Breast epithelium (tissue), 4 donors: ENCODE data around the gene ABHD4. TPM values are rescaled to one million over a fixed set of nuclear protein-coding genes. Genes with fewer than 3 reads are reported as not detected.
A peak's percentile ranks its signal among the peaks of the same experiment; 100 is the strongest.

Source experiments
- DNase-seq, 2 donors: peaks; one replicate each; pipeline ENCODE4 v3.0.0-alpha.2; 2019; ENCODE audit warnings: low spot score in 2 of 2
- H3K27ac ChIP-seq, 2 donors: fragments of 200-600 bp; sonication (generic) in 1 of 2; one replicate each; pipeline ENCODE4 v1.5.1; 2016 to 2019; ENCODE audit warnings: mild to moderate bottlenecking in 1 of 2
- H3K27me3 ChIP-seq, 2 donors: fragments of 200-600 bp; sonication (generic) in 1 of 2; one replicate each; pipeline versions ENCODE4 v1.5.1 to v1.6.0; 2017 to 2019; ENCODE audit warnings: control low read depth in 1 of 2, mild to moderate bottlenecking in 1 of 2
- H3K36me3 ChIP-seq: fragments of 200-600 bp; one replicate; pipeline ENCODE4 v1.5.1; 2019
- H3K4me1 ChIP-seq, 2 donors: fragments of 200-600 bp; sonication (generic); one replicate each; pipeline ENCODE4 v1.5.1; 2016 to 2019; ENCODE audit warnings: control low read depth in 1 of 2
- H3K4me3 ChIP-seq, 3 donors: fragments of 200-600 bp; sonication (generic); 1 replicate in 2 of 3; 2 replicates in 1 of 3; pipeline ENCODE4 v1.5.1; 2016 to 2019; ENCODE audit warnings: mild to moderate bottlenecking in 3 of 3, moderate library complexity in 2 of 3
- H3K9me3 ChIP-seq, 2 donors: fragments of 200-600 bp; sonication (generic) in 1 of 2; one replicate each; pipeline ENCODE4 v1.5.1; 2016 to 2019; ENCODE audit warnings: control low read depth in 1 of 2
- POLR2A ChIP-seq: fragments of 450-650 bp; IDR thresholded peaks from one replicate; pipeline ENCODE4 v1.6.1; 2016; ENCODE audit warnings: antibody characterized with exemption, mild to moderate bottlenecking, moderate library complexity
- POLR2AphosphoS5 ChIP-seq, 3 donors: sonication (generic); formaldehyde crosslinking; IDR thresholded peaks; one replicate each; pipeline ENCODE4 v1.6.1; 2017; ENCODE audit warnings: antibody characterized with exemption in 3 of 3
- intact Hi-C: fragments of 100-400 bp; cut with DNase I; formaldehyde crosslinking; loops from one replicate; pipeline ENCODE4 v1.15.1; 2023; ENCODE audit warnings: low total_unique reads
- total RNA-seq, 3 donors: library from RNA; depleted of rRNA; stranded (reverse); fragments of >200 nt; gene quantifications; one replicate each; pipeline ENCODE4 v1.1.0, GENCODE V29; 2016
- TF ChIP-seq, protein P1 (sequence below), 3 donors: fragments of 450-650 bp; IDR thresholded peaks; one replicate each; pipeline ENCODE4 v1.5.1; 2016 to 2017; ENCODE audit warnings: antibody characterized with exemption in 3 of 3, mild to moderate bottlenecking in 3 of 3, moderate library complexity in 3 of 3

The ABHD4 gene
- total RNA-seq, 3 donors from 2014 or later: 22.1 to 41.6 (median 25.2) TPM

DNA sequence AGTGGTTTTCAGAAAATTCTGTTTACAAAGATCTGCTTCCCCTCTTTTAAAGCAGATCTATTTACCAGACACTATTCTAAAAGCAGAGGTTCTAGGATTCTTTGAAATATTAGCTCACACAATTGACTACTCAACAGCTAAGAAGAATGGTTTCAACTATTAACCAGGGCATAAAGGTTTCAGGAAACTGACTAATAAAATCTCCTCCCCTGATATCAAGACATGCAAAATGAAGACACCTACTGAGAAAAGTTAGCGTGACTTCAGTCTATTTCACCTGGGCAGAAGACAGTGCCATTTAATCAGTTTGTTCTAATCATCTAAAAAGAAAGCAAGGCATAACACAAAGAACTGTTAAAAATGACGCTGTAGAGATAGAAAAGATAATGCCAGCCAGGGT, 31.3 kb upstream of the ABHD4 start:
- Histone ChIP-seq H3K9me3 (no peaks in the 10 kb centered on the region), H3K4me1 (no peaks in the 10 kb centered on the region), H3K4me3 (no peak overlapping the region), H3K27ac (no peak overlapping the region), H3K27me3 (no peaks in the 10 kb centered on the region), H3K36me3 (no peaks in the 10 kb centered on the region)
- no peak for DNase-seq
- intact Hi-C loops: no loop called here
- no peak for TF ChIP-seq POLR2AphosphoS5 (IDR thresholded peaks at IDR 0.05)
- no peak for TF ChIP-seq POLR2A
- TF ChIP-seq, protein P1, sequence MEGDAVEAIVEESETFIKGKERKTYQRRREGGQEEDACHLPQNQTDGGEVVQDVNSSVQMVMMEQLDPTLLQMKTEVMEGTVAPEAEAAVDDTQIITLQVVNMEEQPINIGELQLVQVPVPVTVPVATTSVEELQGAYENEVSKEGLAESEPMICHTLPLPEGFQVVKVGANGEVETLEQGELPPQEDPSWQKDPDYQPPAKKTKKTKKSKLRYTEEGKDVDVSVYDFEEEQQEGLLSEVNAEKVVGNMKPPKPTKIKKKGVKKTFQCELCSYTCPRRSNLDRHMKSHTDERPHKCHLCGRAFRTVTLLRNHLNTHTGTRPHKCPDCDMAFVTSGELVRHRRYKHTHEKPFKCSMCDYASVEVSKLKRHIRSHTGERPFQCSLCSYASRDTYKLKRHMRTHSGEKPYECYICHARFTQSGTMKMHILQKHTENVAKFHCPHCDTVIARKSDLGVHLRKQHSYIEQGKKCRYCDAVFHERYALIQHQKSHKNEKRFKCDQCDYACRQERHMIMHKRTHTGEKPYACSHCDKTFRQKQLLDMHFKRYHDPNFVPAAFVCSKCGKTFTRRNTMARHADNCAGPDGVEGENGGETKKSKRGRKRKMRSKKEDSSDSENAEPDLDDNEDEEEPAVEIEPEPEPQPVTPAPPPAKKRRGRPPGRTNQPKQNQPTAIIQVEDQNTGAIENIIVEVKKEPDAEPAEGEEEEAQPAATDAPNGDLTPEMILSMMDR (IDR thresholded peaks at IDR 0.05): no peak

DNA sequence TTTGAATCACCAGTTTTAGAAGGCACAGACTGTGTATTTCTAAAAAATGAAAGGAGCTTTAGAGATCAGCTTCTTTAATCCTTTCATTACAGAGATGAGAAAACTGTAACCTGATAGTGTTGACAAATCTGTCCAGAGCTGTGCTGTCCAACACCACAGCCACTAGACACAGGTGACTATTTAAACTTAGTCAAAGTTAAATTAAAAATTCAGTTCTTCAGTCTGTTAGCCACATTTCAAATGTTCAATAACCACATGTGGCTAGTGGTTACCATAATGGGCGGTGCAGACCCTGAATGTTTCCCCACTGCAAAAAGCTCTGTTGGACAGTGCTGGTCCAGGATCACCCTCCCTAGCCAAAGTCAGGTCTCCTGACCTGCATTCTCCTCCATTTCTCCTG, 30.7 kb upstream of the ABHD4 start:
- Histone ChIP-seq H3K36me3 (no peaks in the 10 kb centered on the region), H3K27ac (no peak overlapping the region), H3K4me3 (no peak overlapping the region), H3K4me1 (no peaks in the 10 kb centered on the region), H3K27me3 (no peaks in the 10 kb centered on the region), H3K9me3 (no peaks in the 10 kb centered on the region)
- intact Hi-C loops: no loop called here
- TF ChIP-seq POLR2AphosphoS5 (IDR thresholded peaks at IDR 0.05) (no peak), POLR2A (no peak)
- TF ChIP-seq, protein P1 (IDR thresholded peaks at IDR 0.05): no peak
- no peak for DNase-seq

DNA sequence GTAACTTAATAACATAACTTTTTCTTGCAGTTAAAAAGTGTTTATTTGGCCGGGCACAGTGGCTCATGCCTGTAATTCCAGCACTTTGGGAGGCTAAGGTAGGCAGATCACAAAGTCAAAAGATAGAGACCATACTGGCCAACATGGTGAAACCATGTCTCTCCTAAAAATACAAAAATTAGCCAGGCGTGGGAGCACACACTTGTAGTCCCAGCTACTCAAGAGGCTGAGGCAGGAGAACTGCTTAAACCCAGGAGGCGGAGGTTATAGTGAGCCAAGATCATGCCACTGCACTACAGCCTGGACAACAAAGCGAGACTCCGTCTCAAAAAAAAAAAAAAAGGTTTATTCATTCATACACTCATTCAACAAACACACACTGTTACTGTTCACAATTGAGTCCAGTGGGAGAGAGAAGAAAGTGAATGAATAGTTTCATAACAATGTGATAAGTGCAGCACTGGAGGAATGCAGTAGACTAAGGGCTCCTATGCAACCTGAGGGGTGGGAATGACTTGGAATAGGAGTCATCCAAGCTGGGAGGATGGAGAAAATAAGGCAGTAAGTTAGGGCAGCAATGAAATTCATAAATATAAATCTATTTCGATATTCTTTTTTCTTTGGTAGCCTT, 28.9 kb upstream of the ABHD4 start:
- Histone ChIP-seq H3K36me3 (no peaks in the 10 kb centered on the region), H3K27me3 (no peaks in the 10 kb centered on the region), H3K27ac (peak overlapping the region in 1 of 2 donors; percentile 70), H3K4me3 (no peak overlapping the region), H3K9me3 (no peaks in the 10 kb centered on the region), H3K4me1 (no peaks in the 10 kb centered on the region)
- TF ChIP-seq POLR2A (no peak), POLR2AphosphoS5 (IDR thresholded peaks at IDR 0.05) (no peak)
- TF ChIP-seq, protein P1 (IDR thresholded peaks at IDR 0.05): no peak
- intact Hi-C loops: no loop called here
- no peak for DNase-seq

DNA sequence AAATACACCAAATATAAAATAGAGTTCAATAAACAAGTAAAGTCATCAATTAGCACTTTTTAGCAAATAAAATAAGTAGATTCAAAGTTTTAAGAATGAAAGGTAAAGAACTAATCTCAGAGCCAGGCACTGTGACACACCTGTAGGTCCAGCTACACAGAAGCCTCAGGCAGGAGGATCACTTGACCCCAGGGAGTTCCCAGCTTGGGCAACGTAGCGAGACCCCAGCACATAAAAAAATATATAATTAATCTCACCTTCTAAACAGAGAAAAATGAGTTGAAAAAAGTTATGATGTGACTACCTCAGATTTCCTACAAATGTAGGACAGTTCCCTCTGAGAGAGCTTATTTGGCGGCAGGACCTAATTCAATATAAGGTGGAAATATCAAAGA, 28.4 kb upstream of the ABHD4 start:
- Histone ChIP-seq H3K27ac (peak overlapping the region in 1 of 2 donors; percentile 70), H3K4me3 (no peak overlapping the region), H3K36me3 (no peaks in the 10 kb centered on the region), H3K4me1 (no peaks in the 10 kb centered on the region), H3K27me3 (no peaks in the 10 kb centered on the region), H3K9me3 (no peaks in the 10 kb centered on the region)
- no peak for DNase-seq
- intact Hi-C loops: no loop called here
- TF ChIP-seq POLR2AphosphoS5 (IDR thresholded peaks at IDR 0.05): no peak
- TF ChIP-seq, protein P1 (IDR thresholded peaks at IDR 0.05): no peak
- no peak for TF ChIP-seq POLR2A

DNA sequence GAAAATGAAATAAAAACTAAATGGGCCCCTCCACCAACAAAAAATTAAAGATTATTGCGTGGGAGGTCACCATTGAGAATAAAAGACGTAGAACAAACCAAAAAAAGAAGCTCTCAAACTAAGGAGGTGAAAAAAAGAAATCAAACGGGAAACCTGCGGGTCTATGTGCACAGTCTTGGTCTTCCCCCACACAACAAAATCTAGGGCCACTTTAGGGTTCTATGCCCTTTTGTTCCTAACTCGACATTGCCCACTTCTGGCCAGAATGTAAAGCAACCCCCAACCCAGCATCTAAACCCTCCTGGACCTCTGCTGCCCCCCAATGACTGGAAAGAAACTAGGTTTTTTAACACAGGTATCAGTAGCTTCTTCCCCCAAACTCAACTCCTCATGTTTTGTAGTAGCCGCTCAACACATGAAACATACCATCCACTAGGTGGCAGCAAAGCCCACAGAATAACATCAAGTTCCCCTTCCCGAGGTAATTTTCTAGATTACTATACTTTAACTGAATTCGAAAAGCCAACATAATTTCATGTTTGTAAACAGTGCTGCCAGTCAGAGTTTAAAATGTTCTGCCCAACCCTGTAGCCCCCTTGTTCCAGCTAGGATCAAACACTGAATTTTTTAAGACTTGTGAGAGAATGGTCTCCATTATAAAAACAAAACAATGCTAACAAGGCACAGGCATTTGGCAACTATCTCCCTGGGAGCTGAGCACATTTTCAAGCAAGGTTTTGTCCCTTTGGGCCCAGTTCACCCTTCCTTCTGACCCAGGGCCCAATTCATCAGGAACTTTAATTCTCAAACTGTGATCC, 27.8 kb upstream of the ABHD4 start:
- no peaks in the 10 kb centered on the region for H3K27me3 ChIP-seq
- H3K9me3 ChIP-seq: no peaks in the 10 kb centered on the region
- intact Hi-C loops: no loop called here
- H3K36me3 ChIP-seq: no peaks in the 10 kb centered on the region
- H3K27ac ChIP-seq: peak overlapping the region; percentile 70
- H3K4me1 ChIP-seq: no peaks in the 10 kb centered on the region
- no peak overlapping the region for H3K4me3 ChIP-seq
- peak in 1 of 2 donors; percentile 76 for DNase-seq
- TF ChIP-seq POLR2A: no peak
- TF ChIP-seq, protein P1 (IDR thresholded peaks at IDR 0.05): peak; percentile 93 to 96 (median 95)
